Measurements from ENCODE around the gene IFT57. TPM values are rescaled to one million over a fixed set of nuclear protein-coding genes. Genes with fewer than 3 reads are reported as not detected.

IFT57 gene
- total RNA-seq, 2 donors from 2014 or later = 13.4 to 25.0 TPM

DNA sequence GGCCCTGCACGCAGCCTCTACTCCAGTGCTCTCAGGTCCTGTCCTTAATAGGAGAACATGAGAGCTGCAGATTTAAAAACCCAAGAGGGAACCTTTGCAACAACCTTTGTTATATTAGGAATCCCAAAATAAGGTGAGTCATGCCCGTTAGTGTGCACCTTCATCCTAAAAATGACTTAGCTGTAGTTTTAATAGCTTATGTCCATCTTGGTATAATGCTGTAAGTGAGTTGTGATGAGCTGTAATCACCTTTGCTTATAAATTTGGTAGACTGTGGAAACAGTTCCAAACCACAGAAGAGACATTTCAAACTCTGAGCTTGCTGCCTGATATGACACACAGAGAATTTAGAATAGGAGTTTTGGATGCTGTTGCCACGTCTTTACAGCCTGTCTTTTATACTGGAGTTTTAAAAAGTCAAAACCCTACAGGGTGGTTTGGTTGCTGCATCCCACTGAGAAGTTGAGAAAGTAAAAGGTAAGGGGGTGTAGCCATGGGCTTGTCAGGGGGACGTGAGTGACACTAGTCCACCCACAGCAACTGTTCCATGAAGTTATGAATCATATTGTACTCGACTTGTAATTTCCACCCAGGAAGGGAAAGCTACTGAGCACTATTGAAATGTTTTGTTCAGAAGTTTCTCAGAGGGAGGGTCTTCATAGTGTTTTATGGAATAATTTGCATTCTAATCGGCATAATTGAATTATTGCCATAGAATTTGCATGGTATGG is 104.0 kb downstream of the IFT57 start:
- H3K27me3 ChIP-seq = no peaks in the 10 kb centered on the region
- H3K36me3 ChIP-seq = no peaks in the 10 kb centered on the region
- TF ChIP-seq, protein P1, sequence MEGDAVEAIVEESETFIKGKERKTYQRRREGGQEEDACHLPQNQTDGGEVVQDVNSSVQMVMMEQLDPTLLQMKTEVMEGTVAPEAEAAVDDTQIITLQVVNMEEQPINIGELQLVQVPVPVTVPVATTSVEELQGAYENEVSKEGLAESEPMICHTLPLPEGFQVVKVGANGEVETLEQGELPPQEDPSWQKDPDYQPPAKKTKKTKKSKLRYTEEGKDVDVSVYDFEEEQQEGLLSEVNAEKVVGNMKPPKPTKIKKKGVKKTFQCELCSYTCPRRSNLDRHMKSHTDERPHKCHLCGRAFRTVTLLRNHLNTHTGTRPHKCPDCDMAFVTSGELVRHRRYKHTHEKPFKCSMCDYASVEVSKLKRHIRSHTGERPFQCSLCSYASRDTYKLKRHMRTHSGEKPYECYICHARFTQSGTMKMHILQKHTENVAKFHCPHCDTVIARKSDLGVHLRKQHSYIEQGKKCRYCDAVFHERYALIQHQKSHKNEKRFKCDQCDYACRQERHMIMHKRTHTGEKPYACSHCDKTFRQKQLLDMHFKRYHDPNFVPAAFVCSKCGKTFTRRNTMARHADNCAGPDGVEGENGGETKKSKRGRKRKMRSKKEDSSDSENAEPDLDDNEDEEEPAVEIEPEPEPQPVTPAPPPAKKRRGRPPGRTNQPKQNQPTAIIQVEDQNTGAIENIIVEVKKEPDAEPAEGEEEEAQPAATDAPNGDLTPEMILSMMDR (IDR thresholded peaks at IDR 0.05) = no peak
- no peak overlapping the region for H3K27ac ChIP-seq
- H3K4me3 ChIP-seq = no peak overlapping the region
- H3K4me1 ChIP-seq = no peaks in the 10 kb centered on the region
- DNase-seq (ENCODE audit: low spot score) = no peak
- no peaks in the 10 kb centered on the region for H3K9me3 ChIP-seq

DNA sequence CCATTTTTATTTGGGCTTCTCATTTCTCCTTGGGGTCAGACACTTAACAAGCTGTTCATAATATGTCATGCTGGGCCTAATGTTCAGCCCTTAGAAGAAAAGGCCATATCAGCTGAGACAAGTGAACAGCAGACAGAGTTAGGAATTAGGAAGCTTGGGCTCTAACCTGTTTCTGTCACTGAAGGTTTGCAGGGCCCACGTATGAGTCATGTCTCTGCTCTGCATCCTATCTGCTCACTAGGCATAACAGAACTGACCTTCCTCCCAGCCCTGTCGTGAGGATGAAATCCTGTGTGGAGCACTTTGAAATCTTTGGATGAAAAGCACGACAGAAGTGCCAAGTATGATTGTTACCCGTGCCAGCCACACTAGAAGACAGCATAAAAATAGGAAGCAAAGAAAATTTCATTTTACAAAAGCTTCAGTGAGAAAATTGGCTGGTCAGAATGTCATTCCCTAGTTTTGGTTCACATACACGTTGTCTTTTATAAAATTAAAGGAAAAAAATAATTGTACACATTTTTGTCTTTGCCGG is 104.9 kb downstream of the IFT57 start:
- Histone ChIP-seq H3K27ac (no peak overlapping the region), H3K4me1 (no peaks in the 10 kb centered on the region), H3K36me3 (no peaks in the 10 kb centered on the region), H3K4me3 (no peak overlapping the region), H3K27me3 (no peaks in the 10 kb centered on the region), H3K9me3 (no peaks in the 10 kb centered on the region)
- no peak for DNase-seq (ENCODE audit: low spot score)
- TF ChIP-seq, protein P1 (IDR thresholded peaks at IDR 0.05) = no peak

DNA sequence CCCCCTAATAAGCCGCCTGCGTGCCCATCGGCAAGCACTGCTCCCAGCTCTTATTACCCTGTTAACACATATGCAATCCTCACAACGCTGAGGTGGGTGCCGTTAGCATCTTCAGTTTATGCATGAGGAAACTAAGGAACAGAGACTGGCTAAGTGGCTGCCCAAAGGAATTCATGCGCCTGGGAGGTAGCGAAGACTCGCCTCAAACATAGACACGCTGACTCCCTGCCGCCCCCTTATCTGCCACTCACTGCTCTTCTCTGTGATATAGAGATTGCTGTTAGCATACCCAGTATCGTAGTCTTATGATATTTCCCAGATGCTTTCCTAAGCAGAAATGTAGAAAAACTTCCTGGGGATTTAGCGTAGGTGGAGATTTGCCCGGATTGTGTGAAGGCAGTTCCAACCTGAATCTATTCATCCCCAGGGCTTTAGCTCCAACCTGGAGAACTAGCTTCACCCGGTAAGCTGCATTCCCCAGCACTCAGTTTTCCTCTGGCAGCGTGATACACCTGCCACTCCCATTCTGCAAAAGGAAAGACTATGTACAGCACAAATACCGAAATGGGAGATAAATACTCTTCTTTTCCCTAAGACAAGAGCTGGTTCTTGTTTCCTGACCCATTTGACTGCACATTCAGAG is 107.7 kb downstream of the IFT57 start:
- Histone ChIP-seq H3K4me3 (no peak overlapping the region), H3K9me3 (no peaks in the 10 kb centered on the region), H3K36me3 (no peaks in the 10 kb centered on the region), H3K4me1 (no peaks in the 10 kb centered on the region), H3K27me3 (no peaks in the 10 kb centered on the region), H3K27ac (no peak overlapping the region)
- no peak for DNase-seq (ENCODE audit: low spot score)
- TF ChIP-seq, protein P1 (IDR thresholded peaks at IDR 0.05) = no peak

DNA sequence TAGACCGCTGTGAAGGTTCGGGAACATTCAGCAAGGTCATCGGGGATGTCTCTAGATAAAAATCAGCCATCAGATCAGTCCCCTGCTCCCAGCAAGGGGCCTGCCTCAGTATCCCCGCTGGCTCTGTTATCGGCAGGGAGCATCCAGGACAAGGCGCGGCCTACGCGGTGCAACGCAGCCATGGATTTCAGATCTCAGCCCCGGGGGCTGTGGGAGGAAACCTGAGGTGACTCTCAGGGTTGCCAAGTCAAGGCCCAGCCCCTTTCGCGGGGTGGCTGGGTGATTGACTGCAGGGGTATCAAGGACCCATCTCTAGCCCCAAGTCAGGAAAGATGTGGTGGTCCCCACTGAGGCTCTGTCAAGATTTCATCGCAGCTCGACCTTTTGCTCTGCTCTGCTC is 108.2 kb downstream of the IFT57 start:
- H3K27ac ChIP-seq = no peak overlapping the region
- H3K27me3 ChIP-seq = no peaks in the 10 kb centered on the region
- no peak for DNase-seq (ENCODE audit: low spot score)
- H3K9me3 ChIP-seq = no peaks in the 10 kb centered on the region
- no peaks in the 10 kb centered on the region for H3K36me3 ChIP-seq
- TF ChIP-seq, protein P1 (IDR thresholded peaks at IDR 0.05) = no peak
- H3K4me1 ChIP-seq = no peaks in the 10 kb centered on the region
- H3K4me3 ChIP-seq = no peak overlapping the region

DNA sequence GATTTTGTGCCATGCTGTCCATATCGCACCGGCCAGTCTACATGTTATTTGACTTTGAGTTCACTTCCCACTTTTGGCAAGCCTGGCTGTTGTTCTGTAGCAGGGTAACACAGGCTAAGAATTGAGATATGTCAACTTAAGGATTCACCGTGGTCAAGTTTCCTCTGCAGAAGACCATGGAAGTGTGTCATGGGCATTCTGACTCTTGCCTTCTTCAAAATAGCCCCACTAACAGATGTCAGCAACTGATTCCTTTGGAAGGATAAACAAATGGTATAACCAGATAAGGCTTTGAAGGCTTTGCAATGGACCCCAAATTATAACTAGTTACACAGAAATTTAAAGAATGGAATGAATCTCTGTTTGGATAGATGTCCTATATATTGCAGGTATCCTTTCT is 111.3 kb downstream of the IFT57 start:
- Histone ChIP-seq H3K27me3 (no peaks in the 10 kb centered on the region), H3K27ac (no peak overlapping the region), H3K9me3 (no peaks in the 10 kb centered on the region), H3K4me3 (no peak overlapping the region), H3K36me3 (no peaks in the 10 kb centered on the region), H3K4me1 (no peaks in the 10 kb centered on the region)
- DNase-seq (ENCODE audit: low spot score) = no peak
- TF ChIP-seq, protein P1 (IDR thresholded peaks at IDR 0.05) = no peak

Other genes starting within 250 kb of the IFT57 start
- gene CD47, start 131.4 kb downstream of the IFT57 start, total RNA-seq = 10 to 100 TPM; 52.1 to 92.2 TPM
- gene HHLA2, start 74.1 kb upstream of the IFT57 start, total RNA-seq = not detected